Suprapubic skin (tissue), 4 donors: ENCODE measurements around the gene MAN1C1. TPM values are rescaled to one million over a fixed set of nuclear protein-coding genes. Genes with fewer than 3 reads are reported as not detected.

ENCODE experiments used
- DNase-seq, 2 donors: peaks; one replicate each; pipeline ENCODE4 v3.0.0-alpha.2; 2019; ENCODE audit warnings: low spot score in 2 of 2
- H3K27ac ChIP-seq: fragments of 200-600 bp; sonication (generic); one replicate; pipeline ENCODE4 v1.5.1; 2019
- H3K27me3 ChIP-seq: fragments of 200-600 bp; sonication (generic); one replicate; pipeline ENCODE4 v1.5.1; 2019
- H3K36me3 ChIP-seq: fragments of 200-600 bp; sonication (generic); one replicate; pipeline ENCODE4 v1.5.1; 2019
- H3K4me1 ChIP-seq: fragments of 200-600 bp; sonication (generic); one replicate; pipeline ENCODE4 v1.5.1; 2019
- H3K4me3 ChIP-seq: fragments of 200-600 bp; sonication (generic); one replicate; pipeline ENCODE4 v1.5.1; 2019; ENCODE audit warnings: mild to moderate bottlenecking
- H3K9me3 ChIP-seq: fragments of 200-600 bp; sonication (generic); one replicate; pipeline ENCODE4 v1.5.1; 2019
- CTCF ChIP-seq, 2 donors: fragments of 200-600 bp in 1 of 2; fragments of 450-650 bp in 1 of 2; sonication (generic) in 1 of 2; IDR thresholded peaks; one replicate each; pipeline ENCODE4 v1.5.1; 2016 to 2019; ENCODE audit warnings: antibody characterized with exemption in 2 of 2, mild to moderate bottlenecking in 1 of 2, moderate library complexity in 1 of 2
- EP300 ChIP-seq: sonication (generic); formaldehyde crosslinking; IDR thresholded peaks from one replicate; pipeline ENCODE4 v1.6.1; 2017; ENCODE audit warnings: antibody characterized with exemption
- POLR2A ChIP-seq, 2 donors: fragments of 450-650 bp; IDR thresholded peaks; one replicate each; pipeline ENCODE4 v1.6.1; 2017; ENCODE audit warnings: antibody characterized with exemption in 2 of 2, mild to moderate bottlenecking in 2 of 2, moderate library complexity in 2 of 2
- POLR2AphosphoS5 ChIP-seq, 3 donors: sonication (generic); formaldehyde crosslinking; IDR thresholded peaks; one replicate each; pipeline ENCODE4 v1.6.1; 2017; ENCODE audit warnings: antibody characterized with exemption in 3 of 3
- WGBS: methylation state at CpG from one replicate; pipeline ENCODE4 v1.1.5; 2018; 5-methylcytosine and 5-hydroxymethylcytosine counted together
- total RNA-seq, 4 donors: library from RNA; depleted of rRNA; stranded (reverse); fragments of >200 nt; gene quantifications; one replicate each; pipeline ENCODE4 v1.1.0, GENCODE V29; 2016

The MAN1C1 gene
- total RNA-seq, 4 donors from 2014 or later = 7.3 to 15.2 (median 8.0) TPM

- no peaks in the 10 kb centered on the region for H3K9me3 ChIP-seq
- no peak for DNase-seq
- no peaks in the 10 kb centered on the region for H3K27me3 ChIP-seq
- H3K4me3 ChIP-seq = no peak overlapping the region
- 79% methylated on average over 4 of the region's 4 CpGs for WGBS
- no peaks in the 10 kb centered on the region for H3K36me3 ChIP-seq
- peaks cover 18% of the 10 kb centered on the region for H3K4me1 ChIP-seq
- no peak overlapping the region for H3K27ac ChIP-seq
- TF ChIP-seq POLR2AphosphoS5 (IDR thresholded peaks at IDR 0.05) (no peak), CTCF (IDR thresholded peaks at IDR 0.05) (no peak), EP300 (no peak), POLR2A (IDR thresholded peaks at IDR 0.05) (no peak)
Observed at GRCh38 chr1:25641329-25641725, 24.7 kb downstream of the MAN1C1 start.

GRCh38 chr1:25641931-25642573, 25.5 kb downstream of the MAN1C1 start:
- 39% methylated on average over 6 of the region's 8 CpGs for WGBS
- Histone ChIP-seq H3K36me3 (no peaks in the 10 kb centered on the region), H3K9me3 (no peaks in the 10 kb centered on the region), H3K27ac (no peak overlapping the region), H3K4me1 (peaks cover 18% of the 10 kb centered on the region), H3K4me3 (no peak overlapping the region), H3K27me3 (no peaks in the 10 kb centered on the region)
- TF ChIP-seq CTCF (IDR thresholded peaks at IDR 0.05) = peak in 1 of 2 donors; percentile 10
- no peak for TF ChIP-seq POLR2A (IDR thresholded peaks at IDR 0.05)
- TF ChIP-seq POLR2AphosphoS5 (IDR thresholded peaks at IDR 0.05) = no peak
- DNase-seq = no peak

DNA sequence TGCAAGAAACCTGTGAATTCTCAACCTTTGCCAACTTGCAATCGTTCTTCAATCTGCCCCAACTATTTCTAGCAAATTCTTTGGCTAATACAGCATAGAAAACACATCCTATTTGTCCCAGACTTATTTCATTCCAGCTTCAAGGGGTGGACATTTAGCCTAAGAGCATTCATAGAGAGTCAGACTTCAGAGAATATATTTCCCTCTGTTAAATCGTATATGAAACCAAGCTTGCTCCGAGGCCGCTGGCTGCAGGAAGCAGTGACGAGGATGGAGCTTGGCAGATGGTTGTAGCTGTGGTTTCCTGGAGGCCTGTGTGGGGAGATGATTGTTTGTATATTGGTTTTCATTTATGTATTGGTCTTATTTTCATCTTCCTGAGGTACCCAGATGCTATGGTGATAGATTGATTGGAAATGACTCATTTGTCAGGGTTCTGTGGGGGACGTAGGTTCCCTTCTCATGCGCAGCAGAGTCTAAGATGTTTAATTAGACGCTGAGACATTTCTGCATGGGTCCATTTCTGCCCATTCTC, 26.1 kb downstream of the MAN1C1 start:
- H3K27ac ChIP-seq = no peak overlapping the region
- no peak overlapping the region for H3K4me3 ChIP-seq
- no peaks in the 10 kb centered on the region for H3K9me3 ChIP-seq
- peaks cover 18% of the 10 kb centered on the region for H3K4me1 ChIP-seq
- no peak for DNase-seq
- TF ChIP-seq EP300 (no peak), POLR2A (IDR thresholded peaks at IDR 0.05) (no peak), POLR2AphosphoS5 (IDR thresholded peaks at IDR 0.05) (no peak), CTCF (IDR thresholded peaks at IDR 0.05) (no peak)
- H3K36me3 ChIP-seq = no peaks in the 10 kb centered on the region
- no peaks in the 10 kb centered on the region for H3K27me3 ChIP-seq
- WGBS = 45% methylated on average over 8 of the region's 8 CpGs

DNA sequence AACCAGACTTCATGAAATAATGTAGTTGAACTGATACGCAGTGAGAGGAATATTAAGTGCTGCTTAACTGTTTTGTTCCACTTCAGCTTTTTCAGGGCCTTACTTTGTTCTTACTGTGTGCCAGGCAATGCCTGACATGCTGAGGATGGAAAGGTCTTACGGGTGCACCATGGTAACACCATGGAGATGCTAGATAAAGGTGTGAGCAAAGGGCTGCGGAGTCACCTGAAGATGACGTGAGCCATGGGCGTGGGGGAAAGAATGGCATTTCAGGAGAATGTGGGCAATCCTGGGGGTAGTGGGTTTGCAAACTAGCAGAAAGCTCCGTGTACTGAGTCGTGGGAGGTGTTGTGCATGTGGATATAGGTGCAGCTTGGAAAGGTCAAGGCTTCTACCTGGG, 27.3 kb downstream of the MAN1C1 start:
- Histone ChIP-seq H3K9me3 (no peaks in the 10 kb centered on the region), H3K4me3 (no peak overlapping the region), H3K27ac (no peak overlapping the region), H3K4me1 (peaks cover 18% of the 10 kb centered on the region), H3K27me3 (no peaks in the 10 kb centered on the region), H3K36me3 (no peaks in the 10 kb centered on the region)
- WGBS = 95% methylated on average over 7 of the region's 7 CpGs
- DNase-seq = no peak
- no peak for TF ChIP-seq EP300
- no peak for TF ChIP-seq POLR2A (IDR thresholded peaks at IDR 0.05)
- TF ChIP-seq CTCF (IDR thresholded peaks at IDR 0.05) = no peak
- no peak for TF ChIP-seq POLR2AphosphoS5 (IDR thresholded peaks at IDR 0.05)

GRCh38 chr1:25644962-25645361, 28.4 kb downstream of the MAN1C1 start:
- no peak for DNase-seq
- H3K4me3 ChIP-seq = no peak overlapping the region
- peaks cover 18% of the 10 kb centered on the region for H3K4me1 ChIP-seq
- no peak overlapping the region for H3K27ac ChIP-seq
- H3K36me3 ChIP-seq = no peaks in the 10 kb centered on the region
- H3K9me3 ChIP-seq = no peaks in the 10 kb centered on the region
- 80% methylated on average over 4 of the region's 4 CpGs for WGBS
- no peaks in the 10 kb centered on the region for H3K27me3 ChIP-seq
- TF ChIP-seq POLR2A (IDR thresholded peaks at IDR 0.05) (no peak), POLR2AphosphoS5 (IDR thresholded peaks at IDR 0.05) (no peak), EP300 (no peak), CTCF (IDR thresholded peaks at IDR 0.05) (no peak)
